Measurements from ENCODE around the gene ACP7.
A peak's percentile ranks its signal among the peaks of the same experiment; 100 is the strongest.

DNA sequence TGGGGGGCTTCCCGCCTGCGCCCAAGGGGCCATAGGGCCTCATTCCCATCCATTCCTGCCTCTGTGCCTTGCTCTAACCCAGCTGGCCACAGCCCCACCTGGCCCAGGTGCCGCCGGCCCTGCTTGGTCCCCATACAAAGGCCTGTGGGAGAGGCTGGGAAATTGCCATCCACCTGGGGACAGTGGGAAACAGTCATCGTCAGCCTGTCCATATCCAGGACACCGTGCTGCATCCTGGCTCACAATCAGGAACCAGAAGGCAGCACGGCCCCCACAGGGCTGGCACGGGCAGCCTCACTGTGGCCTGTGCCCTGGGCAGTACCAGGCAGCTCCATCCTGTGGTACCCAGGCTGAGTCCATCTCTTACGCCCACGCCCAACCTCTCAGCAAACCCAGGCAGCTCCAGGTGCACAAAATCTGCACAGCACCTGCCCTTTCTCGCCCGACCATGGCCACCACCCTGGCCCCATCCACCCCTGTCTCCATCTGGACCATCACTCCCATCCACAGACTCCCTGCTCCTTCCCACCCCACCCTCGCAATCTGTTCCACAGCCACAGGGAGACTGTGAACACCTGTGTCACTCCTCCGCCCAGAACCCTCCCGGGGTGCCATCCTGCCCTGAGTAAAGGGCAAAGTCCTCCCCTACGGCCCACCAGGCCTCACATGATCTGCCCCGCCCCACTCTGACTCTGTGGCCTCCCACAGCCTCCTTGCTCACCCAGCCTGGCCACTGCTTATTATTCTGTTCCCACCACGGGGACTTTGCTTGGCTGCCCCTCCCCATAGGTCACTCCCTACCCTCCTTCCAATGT is 30.7 kb upstream of the ACP7 start:
- TF ChIP-seq, protein P1, sequence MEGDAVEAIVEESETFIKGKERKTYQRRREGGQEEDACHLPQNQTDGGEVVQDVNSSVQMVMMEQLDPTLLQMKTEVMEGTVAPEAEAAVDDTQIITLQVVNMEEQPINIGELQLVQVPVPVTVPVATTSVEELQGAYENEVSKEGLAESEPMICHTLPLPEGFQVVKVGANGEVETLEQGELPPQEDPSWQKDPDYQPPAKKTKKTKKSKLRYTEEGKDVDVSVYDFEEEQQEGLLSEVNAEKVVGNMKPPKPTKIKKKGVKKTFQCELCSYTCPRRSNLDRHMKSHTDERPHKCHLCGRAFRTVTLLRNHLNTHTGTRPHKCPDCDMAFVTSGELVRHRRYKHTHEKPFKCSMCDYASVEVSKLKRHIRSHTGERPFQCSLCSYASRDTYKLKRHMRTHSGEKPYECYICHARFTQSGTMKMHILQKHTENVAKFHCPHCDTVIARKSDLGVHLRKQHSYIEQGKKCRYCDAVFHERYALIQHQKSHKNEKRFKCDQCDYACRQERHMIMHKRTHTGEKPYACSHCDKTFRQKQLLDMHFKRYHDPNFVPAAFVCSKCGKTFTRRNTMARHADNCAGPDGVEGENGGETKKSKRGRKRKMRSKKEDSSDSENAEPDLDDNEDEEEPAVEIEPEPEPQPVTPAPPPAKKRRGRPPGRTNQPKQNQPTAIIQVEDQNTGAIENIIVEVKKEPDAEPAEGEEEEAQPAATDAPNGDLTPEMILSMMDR (IDR thresholded peaks at IDR 0.05): peak in 2 of 6 experiments; percentile 2 to 4
- peak in 1 of 2 donors; percentile 24 for TF ChIP-seq POLR2A (IDR thresholded peaks at IDR 0.05)
